Measurements from ENCODE around the gene KRT6A.

The KRT6A gene

GRCh38 chr12:52523824-52524223 is 30.8 kb upstream of the KRT6A start:
- no peaks in the 10 kb centered on the region for H3K27me3 ChIP-seq (ENCODE audit: insufficient read depth, low read length, poor library complexity, severe bottlenecking)
- H2AFZ ChIP-seq (ENCODE audit: low read length): no peak overlapping the region
- no peaks in the 10 kb centered on the region for H3K9me2 ChIP-seq (replicated peaks; ENCODE audit: low read depth, low read length)
- no peaks in the 10 kb centered on the region for H3F3A ChIP-seq (ENCODE audit: low read depth)
- no peaks in the 10 kb centered on the region for H4K20me1 ChIP-seq (ENCODE audit: insufficient read depth, low read length, poor library complexity, severe bottlenecking)
- no peak overlapping the region for H3K4me2 ChIP-seq (ENCODE audit: low read depth, low read length, poor library complexity, severe bottlenecking)
- no peak for TF ChIP-seq EZH2phosphoT487 (IDR thresholded peaks at IDR 0.05; ENCODE audit: borderline replicate concordance)
- TF ChIP-seq, protein P1, sequence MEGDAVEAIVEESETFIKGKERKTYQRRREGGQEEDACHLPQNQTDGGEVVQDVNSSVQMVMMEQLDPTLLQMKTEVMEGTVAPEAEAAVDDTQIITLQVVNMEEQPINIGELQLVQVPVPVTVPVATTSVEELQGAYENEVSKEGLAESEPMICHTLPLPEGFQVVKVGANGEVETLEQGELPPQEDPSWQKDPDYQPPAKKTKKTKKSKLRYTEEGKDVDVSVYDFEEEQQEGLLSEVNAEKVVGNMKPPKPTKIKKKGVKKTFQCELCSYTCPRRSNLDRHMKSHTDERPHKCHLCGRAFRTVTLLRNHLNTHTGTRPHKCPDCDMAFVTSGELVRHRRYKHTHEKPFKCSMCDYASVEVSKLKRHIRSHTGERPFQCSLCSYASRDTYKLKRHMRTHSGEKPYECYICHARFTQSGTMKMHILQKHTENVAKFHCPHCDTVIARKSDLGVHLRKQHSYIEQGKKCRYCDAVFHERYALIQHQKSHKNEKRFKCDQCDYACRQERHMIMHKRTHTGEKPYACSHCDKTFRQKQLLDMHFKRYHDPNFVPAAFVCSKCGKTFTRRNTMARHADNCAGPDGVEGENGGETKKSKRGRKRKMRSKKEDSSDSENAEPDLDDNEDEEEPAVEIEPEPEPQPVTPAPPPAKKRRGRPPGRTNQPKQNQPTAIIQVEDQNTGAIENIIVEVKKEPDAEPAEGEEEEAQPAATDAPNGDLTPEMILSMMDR (conservative IDR thresholded peaks at IDR 0.05; ENCODE audit: low read length): no peak
- no peak overlapping the region for H3K4me3 ChIP-seq (ENCODE audit: low read length, poor library complexity, severe bottlenecking)
- no peaks in the 10 kb centered on the region for H3K9me3 ChIP-seq (ENCODE audit: insufficient read depth, low read depth, low read length)
- H3K4me1 ChIP-seq (ENCODE audit: insufficient read depth, low read length, poor library complexity, severe bottlenecking): peaks cover 7% of the 10 kb centered on the region
- no peaks in the 10 kb centered on the region for H3K36me3 ChIP-seq (ENCODE audit: insufficient read depth, low read length)
- H3K9ac ChIP-seq (ENCODE audit: low read depth, low read length, poor library complexity, severe bottlenecking): no peak overlapping the region
- no peaks in the 10 kb centered on the region for H3K79me2 ChIP-seq (ENCODE audit: insufficient read depth, low read length)

GRCh38 chr12:52522346-52523011 is 29.4 kb upstream of the KRT6A start:
- Histone ChIP-seq H2AFZ (ENCODE audit: low read length) (no peak overlapping the region), H3K4me3 (ENCODE audit: low read length, poor library complexity, severe bottlenecking) (no peak overlapping the region), H3K9me2 (replicated peaks; ENCODE audit: low read depth, low read length) (no peaks in the 10 kb centered on the region), H3K36me3 (ENCODE audit: insufficient read depth, low read length) (no peaks in the 10 kb centered on the region), H3K4me2 (ENCODE audit: low read depth, low read length, poor library complexity, severe bottlenecking) (no peak overlapping the region), H3K79me2 (ENCODE audit: insufficient read depth, low read length) (no peaks in the 10 kb centered on the region), H3K27me3 (ENCODE audit: insufficient read depth, low read length, poor library complexity, severe bottlenecking) (no peaks in the 10 kb centered on the region), H3K9ac (ENCODE audit: low read depth, low read length, poor library complexity, severe bottlenecking) (no peak overlapping the region), H4K20me1 (ENCODE audit: insufficient read depth, low read length, poor library complexity, severe bottlenecking) (no peaks in the 10 kb centered on the region), H3K4me1 (ENCODE audit: insufficient read depth, low read length, poor library complexity, severe bottlenecking) (peaks cover 7% of the 10 kb centered on the region), H3K9me3 (ENCODE audit: insufficient read depth, low read depth, low read length) (no peaks in the 10 kb centered on the region), H3F3A (ENCODE audit: low read depth) (no peaks in the 10 kb centered on the region)
- TF ChIP-seq, protein P1 (conservative IDR thresholded peaks at IDR 0.05; ENCODE audit: low read length): no peak
- no peak for TF ChIP-seq EZH2phosphoT487 (IDR thresholded peaks at IDR 0.05; ENCODE audit: borderline replicate concordance)

DNA sequence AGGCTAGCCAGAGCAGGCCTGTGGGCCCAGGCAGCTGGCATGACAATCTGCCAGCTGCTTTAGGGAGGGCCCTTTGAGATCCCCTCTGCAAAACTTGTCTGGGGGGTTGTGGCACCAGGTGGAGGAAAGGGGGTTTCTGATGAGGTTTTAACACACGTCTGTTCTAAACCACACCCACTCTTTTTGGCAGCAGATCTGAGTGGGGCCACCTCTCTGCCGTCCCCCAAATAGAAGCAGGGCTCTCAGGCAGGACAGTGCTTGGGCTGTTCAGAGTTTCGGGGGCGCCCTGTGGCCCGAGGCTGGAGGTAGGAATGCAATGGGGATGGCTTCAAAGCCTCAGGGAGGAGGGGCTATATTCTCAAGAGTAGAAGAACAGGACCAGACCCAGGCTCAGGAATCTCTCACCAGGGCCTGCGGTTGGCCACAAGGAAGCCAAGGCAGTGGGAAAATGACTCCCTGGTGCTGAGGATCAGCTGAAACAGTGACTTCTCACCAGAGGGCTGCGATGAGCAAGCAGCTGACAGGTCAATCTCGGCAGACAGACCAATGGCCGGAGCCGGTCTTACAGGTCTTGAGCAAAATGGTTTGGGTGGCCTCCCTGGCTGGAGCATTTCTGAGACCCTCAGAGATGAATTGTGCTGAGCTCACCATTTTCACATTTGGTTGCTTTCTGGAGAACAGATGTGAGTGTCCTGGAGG is 28.7 kb upstream of the KRT6A start:
- Histone ChIP-seq H3K27me3 (ENCODE audit: insufficient read depth, low read length, poor library complexity, severe bottlenecking) (no peaks in the 10 kb centered on the region), H3K4me3 (ENCODE audit: low read length, poor library complexity, severe bottlenecking) (no peak overlapping the region), H3K9me2 (replicated peaks; ENCODE audit: low read depth, low read length) (no peaks in the 10 kb centered on the region), H3K4me1 (ENCODE audit: insufficient read depth, low read length, poor library complexity, severe bottlenecking) (peaks cover 3% of the 10 kb centered on the region), H4K20me1 (ENCODE audit: insufficient read depth, low read length, poor library complexity, severe bottlenecking) (no peaks in the 10 kb centered on the region), H3K9me3 (ENCODE audit: insufficient read depth, low read depth, low read length) (no peaks in the 10 kb centered on the region), H3F3A (ENCODE audit: low read depth) (no peaks in the 10 kb centered on the region), H3K36me3 (ENCODE audit: insufficient read depth, low read length) (no peaks in the 10 kb centered on the region), H2AFZ (ENCODE audit: low read length) (no peak overlapping the region), H3K4me2 (ENCODE audit: low read depth, low read length, poor library complexity, severe bottlenecking) (no peak overlapping the region), H3K9ac (ENCODE audit: low read depth, low read length, poor library complexity, severe bottlenecking) (no peak overlapping the region), H3K79me2 (ENCODE audit: insufficient read depth, low read length) (no peaks in the 10 kb centered on the region)
- no peak for TF ChIP-seq EZH2phosphoT487 (IDR thresholded peaks at IDR 0.05; ENCODE audit: borderline replicate concordance)
- TF ChIP-seq, protein P1 (conservative IDR thresholded peaks at IDR 0.05; ENCODE audit: low read length): no peak
